Measurements from ENCODE around the gene UBQLN3.

Gene UBQLN3

GRCh38 chr11:5504403-5504921, 5.3 kb downstream of the UBQLN3 start:
- no peak for DNase-seq

GRCh38 chr11:5500393-5500801, 9.4 kb downstream of the UBQLN3 start:
- no peak for DNase-seq

- no peak for DNase-seq
These were observed 10.1 kb downstream of the UBQLN3 start for GRCh38 chr11:5499671-5500070.

- DNase-seq = no peak
These were observed 20.0 kb downstream of the UBQLN3 start for GRCh38 chr11:5489576-5490357.

- no peak for DNase-seq
These were observed 20.9 kb downstream of the UBQLN3 start for GRCh38 chr11:5488798-5489399.

GRCh38 chr11:5488385-5488784, 21.4 kb downstream of the UBQLN3 start, which contains the start of gene OR52D1:
Gene OR52D1, plus strand, starts transcription at chr11:5488685. Its CDS starts 22 bp downstream, at chr11:5488707.
- no peak for DNase-seq

GRCh38 chr11:5486421-5486820, 23.3 kb downstream of the UBQLN3 start:
- DNase-seq = no peak

- no peak for DNase-seq
These were observed 23.8 kb downstream of the UBQLN3 start for GRCh38 chr11:5486003-5486402.

- peak; percentile 3 for DNase-seq
These were observed 33.5 kb downstream of the UBQLN3 start for GRCh38 chr11:5476186-5476819.

- DNase-seq = no peak
These were observed 35.8 kb downstream of the UBQLN3 start for GRCh38 chr11:5473921-5474320.

GRCh38 chr11:5467527-5467926, 42.2 kb downstream of the UBQLN3 start:
- DNase-seq = no peak

- no peak for DNase-seq
These were observed 48.7 kb downstream of the UBQLN3 start for GRCh38 chr11:5460983-5461621.

Measured in retina (tissue), 1 donor.